Superior temporal gyrus (tissue), 1 donor: ENCODE results near the gene TSPAN19.
"Not testable (repeated sequence)": the region's sequence is repeated elsewhere in the genome, so short reads cannot be mapped to it uniquely, and the experiment has no call there.

Experiments used
- DNase-seq: peaks from one replicate; pipeline ENCODE4 v3.0.0-alpha.2; 2016; ENCODE audit errors: extremely low spot score

Gene TSPAN19

GRCh38 chr12:85036234-85036707 lies at the start of gene TSPAN19, which contains the start of gene LRRIQ1:
TSS of gene TSPAN19 (minus strand) at chr12:85036277. CDS start at chr12:85029946, 6,331 bp downstream.
TSS of gene LRRIQ1 (plus strand) at chr12:85036351. CDS start at chr12:85038177, 1,826 bp downstream.
- DNase-seq, result peak; percentile 97

- no peak for DNase-seq
These were observed 49.0 kb upstream of the TSPAN19 start for GRCh38 chr12:85085066-85085465.

- DNase-seq, result peak; percentile 82
These were observed 40.8 kb upstream of the TSPAN19 start for GRCh38 chr12:85076688-85077430.

- no peak for DNase-seq
These were observed 36.7 kb upstream of the TSPAN19 start for GRCh38 chr12:85072826-85073225.

GRCh38 chr12:85065837-85066482 lies 29.9 kb upstream of the TSPAN19 start:
- DNase-seq, result no peak

GRCh38 chr12:85060916-85061315 lies 24.8 kb upstream of the TSPAN19 start:
- DNase-seq, result no peak

GRCh38 chr12:85059594-85059993 lies 23.5 kb upstream of the TSPAN19 start:
- DNase-seq, result no peak

GRCh38 chr12:85058339-85058738 lies 22.3 kb upstream of the TSPAN19 start:
- no peak for DNase-seq

- peak; percentile 78 for DNase-seq
These were observed 21.4 kb upstream of the TSPAN19 start for GRCh38 chr12:85057370-85057963.

GRCh38 chr12:85043829-85044228 lies 7.8 kb upstream of the TSPAN19 start:
- DNase-seq, result no peak

GRCh38 chr12:85041395-85041794 lies 5.3 kb upstream of the TSPAN19 start:
- no peak for DNase-seq

GRCh38 chr12:85036733-85037132 lies 656 bp upstream of the TSPAN19 start:
- DNase-seq, result no peak

- DNase-seq, result peak; percentile 88
These were observed 6.6 kb downstream of the TSPAN19 start for GRCh38 chr12:85029456-85029855.

GRCh38 chr12:85018098-85018497 lies 18.0 kb downstream of the TSPAN19 start:
- DNase-seq, result no peak

GRCh38 chr12:85017618-85018017 lies 18.5 kb downstream of the TSPAN19 start:
- DNase-seq, result no peak

GRCh38 chr12:85017133-85017532 lies 18.9 kb downstream of the TSPAN19 start:
- no peak for DNase-seq

GRCh38 chr12:85016413-85016812 lies 19.7 kb downstream of the TSPAN19 start:
- DNase-seq, result peak; percentile 68

- no peak for DNase-seq
These were observed 28.2 kb downstream of the TSPAN19 start for GRCh38 chr12:85007836-85008235.

GRCh38 chr12:85006206-85006605 lies 29.9 kb downstream of the TSPAN19 start:
- no peak for DNase-seq

GRCh38 chr12:85005615-85006014 lies 30.5 kb downstream of the TSPAN19 start:
- DNase-seq, result no peak

- not testable (repeated sequence) for DNase-seq
These were observed 31.0 kb downstream of the TSPAN19 start for GRCh38 chr12:85005047-85005446.

- DNase-seq, result no peak
These were observed 31.9 kb downstream of the TSPAN19 start for GRCh38 chr12:85004204-85004603.
